HG02981 (cell line): ENCODE measurements around the gene NCOA3.

ENCODE experiments used
- ATAC-seq: cut with Tn5 transposase; IDR thresholded peaks from one replicate; pipeline ENCODE4 v1.9.1; 2021; ENCODE audit warnings: mild to moderate bottlenecking, moderate library complexity; ENCODE audit not compliant: unreplicated experiment

The NCOA3 gene

DNA sequence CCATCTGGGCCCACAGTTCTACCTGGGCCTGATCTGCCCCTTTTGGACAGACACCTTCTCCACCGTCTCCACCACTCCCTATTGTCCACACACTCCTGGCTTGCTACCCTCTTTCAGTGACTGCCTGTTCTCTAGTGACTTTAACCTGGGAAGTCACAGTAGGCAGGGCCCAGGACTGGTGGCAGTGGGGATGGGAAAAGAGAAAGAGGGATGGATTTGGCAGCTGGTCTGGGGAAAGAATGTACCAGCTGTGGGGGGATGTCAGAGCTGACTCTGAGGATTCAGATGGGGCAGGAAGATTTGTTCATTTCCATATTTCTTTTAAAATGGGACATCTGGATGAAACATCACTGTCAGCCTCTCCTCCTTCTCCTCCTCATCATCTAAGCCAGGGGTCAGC is 198.1 kb downstream of the NCOA3 start:
- ATAC-seq: no peak

- ATAC-seq: no peak
Measured at GRCh38 chr20:47700327-47700726, 198.6 kb downstream of the NCOA3 start.

- no peak for ATAC-seq
Measured at GRCh38 chr20:47701612-47702011, 199.9 kb downstream of the NCOA3 start.

DNA sequence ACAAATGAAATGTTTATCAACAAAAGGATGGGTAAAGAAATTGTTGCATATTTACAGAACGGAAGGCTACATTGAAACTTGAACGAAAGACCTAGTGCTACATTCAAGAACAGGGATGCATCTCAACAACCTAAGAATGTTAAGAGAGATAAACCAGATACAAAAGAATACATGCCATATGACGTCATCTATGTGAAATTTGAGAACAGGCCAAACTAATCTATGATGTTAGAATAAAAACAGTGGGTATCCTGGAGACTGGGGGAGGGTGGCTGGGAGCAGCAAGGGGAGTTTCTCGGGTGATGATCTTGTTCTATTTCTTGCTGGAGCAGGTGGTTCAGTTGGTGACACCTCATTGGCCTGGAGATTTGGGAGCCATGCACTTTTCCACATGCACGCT is 202.1 kb downstream of the NCOA3 start:
- ATAC-seq: no peak

- no peak for ATAC-seq
Measured at GRCh38 chr20:47704746-47705496, 203.2 kb downstream of the NCOA3 start.

DNA sequence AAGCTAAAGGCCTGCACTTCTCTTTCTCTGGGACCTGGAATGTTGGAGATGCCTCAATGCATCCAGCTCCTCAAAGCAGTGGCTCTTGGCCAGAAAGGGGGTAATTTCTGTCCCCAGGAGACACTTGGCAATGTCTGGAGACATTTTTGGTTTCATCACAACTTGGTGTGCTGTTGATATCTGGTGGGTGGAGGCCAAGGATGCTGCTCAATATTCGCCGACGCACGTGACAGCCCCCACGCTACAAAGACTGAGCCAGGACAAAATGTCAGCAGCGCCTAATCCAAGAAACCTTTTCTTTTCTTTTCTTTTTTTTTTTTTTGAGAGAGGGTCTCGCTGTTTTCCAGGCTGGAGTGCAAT is 203.8 kb downstream of the NCOA3 start:
- no peak for ATAC-seq

DNA sequence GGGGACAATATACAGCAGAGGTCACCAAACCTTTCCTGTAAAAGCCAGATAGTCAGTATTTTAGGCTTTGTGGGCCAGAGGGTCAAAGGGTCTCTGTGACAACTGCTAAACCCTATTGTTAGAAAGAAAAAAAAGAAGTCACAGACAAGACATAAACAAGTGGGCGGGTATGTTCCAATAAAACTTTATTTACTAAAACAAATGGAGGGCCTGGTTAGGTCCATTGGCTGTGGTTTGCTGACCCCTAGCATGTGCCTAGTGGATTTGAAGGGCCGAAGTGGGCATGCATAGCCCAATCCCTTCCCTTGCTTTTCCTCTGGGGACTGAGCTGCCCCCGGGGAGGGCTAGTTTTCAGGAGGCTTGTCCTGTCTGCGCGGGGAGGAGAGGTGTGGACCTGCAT is 204.7 kb downstream of the NCOA3 start:
- ATAC-seq: no peak
